GM12872 (cell line): ENCODE results near the gene ENO3.

ENCODE experiments used
- CTCF ChIP-seq: IDR thresholded peaks from 3 replicates; pipeline ENCODE4 v1.5.1; 2011; ENCODE audit warnings: low read depth, mild to moderate bottlenecking, low read length, moderate library complexity; ENCODE audit not compliant: insufficient read depth

ENO3 gene

DNA sequence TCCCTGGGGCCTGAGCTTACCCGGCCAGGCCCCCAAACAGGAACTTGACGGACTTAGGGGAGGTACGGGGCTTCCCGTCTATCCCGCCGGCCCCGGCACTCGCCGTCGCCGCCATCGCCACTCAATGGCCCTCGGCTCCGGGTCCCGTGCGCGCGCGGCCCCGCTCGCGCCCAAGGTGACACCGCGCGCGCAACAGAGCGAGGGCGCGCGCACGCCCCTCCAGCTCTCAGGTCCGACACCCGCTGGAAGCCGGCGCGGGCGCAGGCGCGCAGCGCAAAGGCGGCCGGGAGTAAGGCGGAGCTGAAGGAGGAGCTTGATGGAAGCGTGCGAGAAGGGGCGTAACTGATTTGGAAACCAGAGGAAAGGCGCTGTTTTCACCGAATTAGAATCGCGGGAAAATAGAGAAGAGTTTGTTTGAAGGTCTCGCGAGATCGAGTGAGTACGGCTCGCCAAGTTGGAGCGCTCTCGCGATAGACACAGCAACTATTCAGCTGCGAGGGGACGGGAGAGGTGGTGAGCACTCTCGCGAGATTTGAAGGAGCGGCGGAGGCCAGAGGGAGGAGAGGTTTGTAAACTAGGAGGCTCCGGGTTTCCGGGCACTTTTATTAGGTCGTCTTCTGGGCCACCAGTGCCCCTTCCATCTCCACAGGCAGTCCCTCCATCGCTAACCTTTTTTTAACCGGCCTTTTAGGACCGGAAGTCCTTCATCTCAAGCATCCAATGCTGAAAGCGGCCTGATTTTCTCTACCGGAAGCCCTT is 10.9 kb upstream of the ENO3 start, which contains the start of the genes RNF167 and SLC25A11:
TSS of gene RNF167 (plus strand) at position 473 of the 759 bp plus-strand sequence. CDS start 642 bp downstream, outside the sequence.
TSS of gene SLC25A11 (minus strand) at position 251 of the 759 bp plus-strand sequence. CDS start at position 115, 136 bp downstream.
- no peak for TF ChIP-seq CTCF

DNA sequence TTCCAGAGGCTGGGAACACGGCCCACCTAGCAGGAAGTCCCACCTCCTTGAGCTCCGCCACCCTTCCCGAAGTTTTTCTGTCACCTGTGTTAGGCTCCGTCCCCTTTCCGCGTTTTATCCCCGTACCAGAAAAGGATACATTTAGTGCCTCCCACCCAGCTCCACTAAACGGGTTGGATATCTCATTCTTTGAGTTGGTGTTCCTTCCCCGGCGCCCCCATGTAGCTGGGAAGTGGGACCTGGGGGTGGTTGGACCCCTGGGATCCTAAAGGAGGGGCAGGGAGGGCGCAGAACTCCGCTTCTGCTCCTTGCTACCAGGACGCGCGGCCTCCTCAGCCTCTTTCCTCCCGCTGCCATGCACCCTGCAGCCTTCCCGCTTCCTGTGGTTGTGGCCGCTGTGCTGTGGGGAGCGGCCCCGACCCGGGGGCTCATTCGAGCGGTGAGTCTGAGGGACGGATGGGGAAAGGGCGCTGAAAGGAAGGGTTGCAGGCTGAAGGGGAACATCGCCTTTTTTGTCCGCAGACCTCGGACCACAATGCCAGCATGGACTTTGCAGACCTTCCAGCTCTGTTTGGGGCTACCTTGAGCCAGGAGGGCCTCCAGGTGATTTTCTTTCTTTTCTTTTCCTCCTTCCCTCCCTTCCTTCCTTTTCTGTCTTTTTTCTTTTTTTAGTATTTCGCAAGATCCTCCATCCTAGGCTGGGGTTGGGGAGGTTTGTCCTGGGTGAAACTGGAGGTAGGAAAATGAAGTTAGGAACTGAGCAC is 10.2 kb upstream of the ENO3 start:
- TF ChIP-seq CTCF = no peak

- TF ChIP-seq CTCF = no peak
These were observed 9.7 kb upstream of the ENO3 start for GRCh38 chr17:4941319-4941610.

DNA sequence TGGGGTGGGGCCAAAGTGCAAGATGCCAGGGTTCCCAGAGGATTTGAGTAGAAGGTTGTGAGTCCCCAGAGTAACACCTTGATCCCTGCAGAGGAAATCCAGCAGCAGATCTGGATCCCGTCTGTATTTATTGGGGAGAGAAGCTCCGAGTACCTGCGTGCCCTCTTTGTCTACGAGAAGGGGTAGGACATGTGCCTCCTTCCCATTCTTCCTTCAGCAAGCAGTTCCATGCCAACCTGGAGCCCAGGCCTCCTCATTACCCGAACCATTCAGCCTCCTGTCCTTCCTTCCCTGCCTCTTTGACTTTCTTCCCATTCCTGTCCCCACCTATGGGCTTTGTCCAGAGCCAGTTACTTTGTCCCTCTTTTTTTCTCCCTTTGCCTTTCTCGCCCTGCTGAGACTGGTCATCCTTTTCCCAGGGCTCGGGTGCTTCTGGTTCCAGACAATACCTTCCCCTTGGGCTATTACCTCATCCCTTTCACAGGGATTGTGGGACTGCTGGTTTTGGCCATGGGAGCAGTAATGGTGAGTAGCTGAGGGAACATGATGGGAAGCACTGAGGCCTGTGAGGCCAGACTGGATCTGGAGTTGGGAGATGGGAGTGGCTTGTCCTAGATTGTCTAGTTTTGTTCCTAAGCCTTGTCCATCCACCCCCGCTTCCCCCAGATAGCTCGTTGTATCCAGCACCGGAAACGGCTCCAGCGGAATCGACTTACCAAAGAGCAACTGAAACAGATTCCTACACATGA is 8.0 kb upstream of the ENO3 start:
- TF ChIP-seq CTCF = no peak

GRCh38 chr17:4944163-4944553 is 6.8 kb upstream of the ENO3 start:
- TF ChIP-seq CTCF = no peak

GRCh38 chr17:4944554-4945175 is 6.3 kb upstream of the ENO3 start:
- no peak for TF ChIP-seq CTCF
